ENCODE measurements around the gene DDX31.

GRCh38 chr9:132690696-132691095 is 20.9 kb upstream of the DDX31 start:
- no peak for TF ChIP-seq POLR2A (IDR thresholded peaks at IDR 0.05)
- TF ChIP-seq, protein P1, sequence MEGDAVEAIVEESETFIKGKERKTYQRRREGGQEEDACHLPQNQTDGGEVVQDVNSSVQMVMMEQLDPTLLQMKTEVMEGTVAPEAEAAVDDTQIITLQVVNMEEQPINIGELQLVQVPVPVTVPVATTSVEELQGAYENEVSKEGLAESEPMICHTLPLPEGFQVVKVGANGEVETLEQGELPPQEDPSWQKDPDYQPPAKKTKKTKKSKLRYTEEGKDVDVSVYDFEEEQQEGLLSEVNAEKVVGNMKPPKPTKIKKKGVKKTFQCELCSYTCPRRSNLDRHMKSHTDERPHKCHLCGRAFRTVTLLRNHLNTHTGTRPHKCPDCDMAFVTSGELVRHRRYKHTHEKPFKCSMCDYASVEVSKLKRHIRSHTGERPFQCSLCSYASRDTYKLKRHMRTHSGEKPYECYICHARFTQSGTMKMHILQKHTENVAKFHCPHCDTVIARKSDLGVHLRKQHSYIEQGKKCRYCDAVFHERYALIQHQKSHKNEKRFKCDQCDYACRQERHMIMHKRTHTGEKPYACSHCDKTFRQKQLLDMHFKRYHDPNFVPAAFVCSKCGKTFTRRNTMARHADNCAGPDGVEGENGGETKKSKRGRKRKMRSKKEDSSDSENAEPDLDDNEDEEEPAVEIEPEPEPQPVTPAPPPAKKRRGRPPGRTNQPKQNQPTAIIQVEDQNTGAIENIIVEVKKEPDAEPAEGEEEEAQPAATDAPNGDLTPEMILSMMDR (IDR thresholded peaks at IDR 0.05) = no peak
